Body of pancreas (tissue), 4 donors: ENCODE measurements around the gene KIF11.

Experiments used
- CTCF ChIP-seq, 7 experiments: fragments of 450-650 bp in 4 of 7; fragments of 200-600 bp in 3 of 7; sonication (generic) in 3 of 7; IDR thresholded peaks; one replicate each; pipeline ENCODE4 v1.5.1; 2016 to 2019; ENCODE audit warnings: antibody characterized with exemption in 7 of 7
- POLR2A ChIP-seq, 3 donors: fragments of 450-650 bp; IDR thresholded peaks; one replicate each; pipeline ENCODE4 v1.6.1; 2016; ENCODE audit warnings: antibody characterized with exemption in 3 of 3, mild to moderate bottlenecking in 2 of 3

GRCh38 chr10:92547676-92548075, 45.3 kb upstream of the KIF11 start:
- TF ChIP-seq CTCF (IDR thresholded peaks at IDR 0.05) (no peak), POLR2A (IDR thresholded peaks at IDR 0.05) (no peak)
